ENCODE measurements around the gene KRTAP5-2. TPM values are rescaled to one million over a fixed set of nuclear protein-coding genes. Genes with fewer than 3 reads are reported as not detected.
"Not testable (repeated sequence)": the region's sequence is repeated elsewhere in the genome, so short reads cannot be mapped to it uniquely, and the experiment has no call there.

The KRTAP5-2 gene
- not detected for total RNA-seq
- not detected for polyA plus RNA-seq
- long read RNA-seq, donor 1, result 0 reads
- long read RNA-seq, donor 2, result 0 reads

- Histone ChIP-seq H3K4me1 (no peaks in the 10 kb centered on the region), H3K27ac (no peak within 1 kb of the TSS), H3K9me3 (no peaks in the 10 kb centered on the region), H3K4me3 (no peak within 1 kb of the TSS), H3K27me3 (ENCODE audit: insufficient read depth in 3 of 3, low read length in 2 of 3) (peaks cover 0 to 19% (median 0%) of the 10 kb centered on the region in 3 donors), H3K36me3 (ENCODE audit: insufficient read depth in 1 of 2, low read depth in 1 of 2) (no peaks in the 10 kb centered on the region)
- ATAC-seq (no peak), DNase-seq (no peak)
- 52 to 72% (median 55%) methylated on average over 4 of the region's 4 CpGs for WGBS, 3 donors
- TF ChIP-seq CTCF (IDR thresholded peaks at IDR 0.05), result no peak
- intact Hi-C loops (cut with DNase I), result no loop called here
Observed at GRCh38 chr11:1597994-1598380, at the start of gene KRTAP5-2. Gene KRTAP5-2 (minus strand): TSS chr11:1598294. CDS start chr11:1598250, 44 bp downstream.

GRCh38 chr11:1646540-1646939 lies 48.4 kb upstream of the KRTAP5-2 start:
- H3K4me1 ChIP-seq; H3K4me3 ChIP-seq; intact Hi-C loops (cut with DNase I); ATAC-seq; H3K27ac ChIP-seq; H3K9me3 ChIP-seq; H3K36me3 ChIP-seq (ENCODE audit: insufficient read depth in 1 of 2, low read depth in 1 of 2); H3K27me3 ChIP-seq (ENCODE audit: insufficient read depth in 3 of 3, low read length in 2 of 3): not testable (repeated sequence)
- 87 to 91% (median 87%) methylated on average over 10 of the region's 10 CpGs for WGBS, 3 donors
- DNase-seq, result peak in 1 of 2 donors; percentile 3

- ATAC-seq, result no peak
- TF ChIP-seq CTCF (IDR thresholded peaks at IDR 0.05), result no peak
Observed at GRCh38 chr11:1645357-1645821, 47.3 kb upstream of the KRTAP5-2 start.

GRCh38 chr11:1644601-1645356 lies 46.7 kb upstream of the KRTAP5-2 start:
- Histone ChIP-seq H3K4me3 (no peak overlapping the region), H3K36me3 (ENCODE audit: insufficient read depth in 1 of 2, low read depth in 1 of 2) (no peaks in the 10 kb centered on the region), H3K4me1 (no peaks in the 10 kb centered on the region), H3K27me3 (ENCODE audit: insufficient read depth in 3 of 3, low read length in 2 of 3) (peaks cover 0 to 21% (median 0%) of the 10 kb centered on the region in 3 donors), H3K27ac (no peak overlapping the region), H3K9me3 (no peaks in the 10 kb centered on the region)
- 82 to 84% (median 83%) methylated on average over 17 to 20 of the region's 20 CpGs for WGBS, 3 donors
- no peak for TF ChIP-seq CTCF (IDR thresholded peaks at IDR 0.05)
- no peak for DNase-seq
- intact Hi-C loops (cut with DNase I), result no loop called here
- ATAC-seq, result no peak

More at GRCh38 chr11:1645357-1645821, 47.3 kb upstream of the KRTAP5-2 start:
- H3K9me3 ChIP-seq, result no peaks in the 10 kb centered on the region
- no peaks in the 10 kb centered on the region for H3K36me3 ChIP-seq (ENCODE audit: insufficient read depth in 1 of 2, low read depth in 1 of 2)
- DNase-seq, result no peak
- no peak overlapping the region for H3K27ac ChIP-seq
- 67 to 77% (median 72%) methylated on average over 12 of the region's 12 CpGs for WGBS, 3 donors
- H3K4me3 ChIP-seq, result no peak overlapping the region
- peaks cover 0 to 17% (median 0%) of the 10 kb centered on the region in 3 donors for H3K27me3 ChIP-seq (ENCODE audit: insufficient read depth in 3 of 3, low read length in 2 of 3)
- no peaks in the 10 kb centered on the region for H3K4me1 ChIP-seq
- intact Hi-C loops (cut with DNase I), result no loop called here

GRCh38 chr11:1643146-1643690 lies 45.1 kb upstream of the KRTAP5-2 start:
- H3K27me3 ChIP-seq (ENCODE audit: insufficient read depth in 3 of 3, low read length in 2 of 3), result peaks cover 0 to 35% (median 0%) of the 10 kb centered on the region in 3 donors
- H3K4me1 ChIP-seq, result no peaks in the 10 kb centered on the region
- ATAC-seq, result no peak
- no peak for DNase-seq
- no peaks in the 10 kb centered on the region for H3K9me3 ChIP-seq
- intact Hi-C loops (cut with DNase I), result no loop called here
- H3K4me3 ChIP-seq, result no peak overlapping the region
- TF ChIP-seq CTCF (IDR thresholded peaks at IDR 0.05), result no peak
- no peaks in the 10 kb centered on the region for H3K36me3 ChIP-seq (ENCODE audit: insufficient read depth in 1 of 2, low read depth in 1 of 2)
- 95 to 97% (median 95%) methylated on average over 12 to 20 of the region's 20 CpGs for WGBS, 3 donors
- no peak overlapping the region for H3K27ac ChIP-seq

All from psoas muscle (tissue), 8 donors.